Amniotic stem cell (primary cell): ENCODE data around the gene MRPL38.
"Not testable (repeated sequence)": the region's sequence is repeated elsewhere in the genome, so short reads cannot be mapped to it uniquely, and the experiment has no call there.

Source experiments
- DNase-seq: peaks from one replicate; lab custom pipeline; 2025; lab: John Stamatoyannopoulos, UW

Gene MRPL38

GRCh38 chr17:75876190-75876937 is 28.3 kb downstream of the MRPL38 start:
- DNase-seq = no peak

GRCh38 chr17:75875940-75876189 is 28.8 kb downstream of the MRPL38 start:
- no peak for DNase-seq

DNA sequence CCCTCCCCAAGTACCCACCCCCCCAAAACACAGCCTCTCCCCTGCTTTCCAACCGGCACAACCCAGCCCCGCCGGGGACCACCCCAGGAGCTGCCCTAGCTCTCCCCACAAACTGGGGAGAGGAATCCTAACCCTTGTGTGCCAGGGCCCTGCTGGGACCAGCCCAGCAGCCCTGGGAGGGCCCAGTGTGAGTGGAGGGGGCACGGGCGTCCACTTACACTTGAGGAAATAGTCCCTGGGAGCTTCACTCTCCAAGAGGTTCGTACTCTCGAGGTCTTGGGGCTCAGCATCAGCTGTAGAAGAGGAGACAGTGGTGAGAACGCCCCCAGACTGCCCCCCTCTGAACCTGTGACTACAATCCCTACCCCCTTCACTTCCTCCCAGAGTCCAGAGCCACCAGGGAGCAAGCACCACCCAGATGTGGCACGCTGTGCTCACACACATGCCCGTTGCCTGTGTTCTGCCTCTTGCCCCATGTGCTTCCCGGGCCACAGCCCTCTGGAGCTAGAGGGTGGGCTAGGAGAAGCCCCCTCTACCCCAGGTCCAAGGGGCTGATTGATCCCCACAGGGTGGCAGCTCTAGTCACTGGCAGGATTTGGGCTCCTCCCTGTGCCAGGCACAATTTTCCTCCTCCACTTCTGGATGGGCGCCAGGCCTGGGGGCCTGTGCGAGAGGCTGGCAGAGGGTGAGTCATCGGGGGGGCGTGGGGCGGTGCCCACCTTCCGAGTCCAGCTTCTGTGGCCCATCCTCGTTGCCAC is 29.3 kb downstream of the MRPL38 start:
- DNase-seq = no peak

GRCh38 chr17:75874323-75875181 is 30.1 kb downstream of the MRPL38 start:
- DNase-seq = no peak

GRCh38 chr17:75873587-75874322 is 30.9 kb downstream of the MRPL38 start:
- no peak for DNase-seq

- DNase-seq = peak; percentile 62
Measured at GRCh38 chr17:75872434-75873351, 32.0 kb downstream of the MRPL38 start.

DNA sequence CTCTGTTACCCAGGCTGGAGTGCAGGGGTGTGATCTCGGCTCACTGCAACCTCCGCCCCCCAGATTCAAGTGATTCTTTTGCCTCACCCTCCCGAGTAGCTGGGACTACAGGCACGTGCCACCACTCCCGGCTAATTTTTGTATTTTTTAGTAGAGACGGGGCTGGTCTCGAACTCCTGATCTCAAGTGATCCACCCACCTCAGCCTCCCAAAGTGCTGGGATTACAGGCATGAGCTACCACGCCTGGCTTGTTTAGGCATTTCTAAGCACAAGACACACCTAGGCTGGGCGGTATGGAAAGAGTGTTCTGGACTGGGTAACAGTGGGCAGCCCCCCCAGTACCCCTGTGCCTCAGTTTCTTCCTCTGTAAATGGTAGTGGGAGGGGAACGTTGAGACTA is 34.5 kb downstream of the MRPL38 start:
- DNase-seq = not testable (repeated sequence)

- DNase-seq = no peak
Measured at GRCh38 chr17:75869282-75870141, 35.2 kb downstream of the MRPL38 start.

- not testable (repeated sequence) for DNase-seq
Measured at GRCh38 chr17:75868730-75869281, 35.9 kb downstream of the MRPL38 start.

DNA sequence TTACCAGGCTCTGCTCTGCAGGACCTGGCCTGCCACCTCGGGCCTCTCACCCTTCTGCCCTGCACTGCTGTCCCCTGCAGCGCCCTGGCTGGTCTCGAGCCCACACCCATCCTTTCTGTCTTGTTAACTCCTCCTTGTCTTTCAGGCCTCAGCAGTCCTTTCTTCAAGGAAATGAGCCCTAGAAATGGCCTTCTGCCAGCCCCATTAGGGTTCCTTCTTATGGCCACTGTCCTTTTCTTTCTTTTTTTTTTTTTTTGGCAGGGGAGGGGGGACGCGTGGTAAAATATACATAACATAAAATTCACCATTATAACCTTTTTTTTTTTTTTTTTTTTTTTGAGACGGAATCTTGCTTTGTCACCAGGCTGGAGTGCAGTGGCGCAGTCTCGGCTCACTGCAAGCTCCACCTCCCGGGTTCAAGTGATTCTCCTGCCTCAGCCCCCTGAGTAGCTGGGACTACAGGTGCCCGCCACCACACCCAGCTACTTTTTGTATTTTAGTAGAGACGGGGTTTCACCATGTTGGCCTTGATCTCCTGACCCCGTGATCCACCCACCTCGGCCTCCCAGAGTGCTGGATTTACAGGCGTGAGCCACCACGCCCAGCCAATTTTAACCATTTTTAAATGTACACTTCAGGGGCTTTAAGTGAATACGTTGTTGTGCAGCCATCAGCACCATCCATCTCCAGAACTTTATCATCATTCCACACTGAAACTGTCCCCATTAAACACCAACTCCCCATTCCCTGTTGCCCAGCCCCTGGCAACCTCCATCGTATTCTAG is 39.1 kb downstream of the MRPL38 start:
- DNase-seq = not testable (repeated sequence)

GRCh38 chr17:75864887-75865286 is 39.8 kb downstream of the MRPL38 start:
- not testable (repeated sequence) for DNase-seq

GRCh38 chr17:75864448-75864871 is 40.2 kb downstream of the MRPL38 start:
- DNase-seq = no peak

DNA sequence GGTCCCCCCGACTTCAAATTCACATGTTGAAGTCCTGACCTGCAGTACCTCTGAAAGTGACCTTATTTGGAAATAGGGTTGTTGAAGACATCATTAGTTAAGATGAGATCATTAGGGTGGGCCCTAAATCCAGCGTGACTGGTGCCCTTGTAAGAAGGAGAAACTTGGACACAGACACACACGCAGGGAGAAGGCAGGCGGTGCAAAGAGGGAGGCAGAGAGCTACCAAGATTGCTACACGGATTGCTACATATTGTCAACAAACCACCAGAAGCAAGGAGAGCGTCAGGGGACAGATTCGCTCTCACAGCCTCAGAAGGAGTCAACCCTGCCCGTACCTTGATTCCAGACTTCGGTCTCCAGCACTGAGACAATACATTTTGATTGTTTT is 42.8 kb downstream of the MRPL38 start:
- DNase-seq = no peak

GRCh38 chr17:75859358-75859757 is 45.3 kb downstream of the MRPL38 start:
- not testable (repeated sequence) for DNase-seq

- DNase-seq = no peak
Measured at GRCh38 chr17:75856062-75856756, 48.5 kb downstream of the MRPL38 start.

GRCh38 chr17:75855310-75856061 is 49.2 kb downstream of the MRPL38 start, which contains the start of gene WBP2:
WBP2 (minus strand) TSS chr17:75855335; CDS start chr17:75855297, 38 bp downstream.
- peak; percentile 100 for DNase-seq

- no peak for DNase-seq
Measured at GRCh38 chr17:75854881-75855309, 49.8 kb downstream of the MRPL38 start.
